Osteoblast (primary cell): ENCODE measurements around the gene AREL1. TPM values are rescaled to one million over a fixed set of nuclear protein-coding genes. Genes with fewer than 3 reads are reported as not detected.

Experiments
- DNase-seq: peaks from one replicate; pipeline ENCODE4 v3.0.0; 2011; ENCODE audit warnings: low spot score, mixed read lengths; ENCODE audit not compliant: insufficient read length; ENCODE audit errors: missing footprints
- H2AFZ ChIP-seq: 2 replicates; pipeline ENCODE4 v1.6.0; 2011; ENCODE audit warnings: mild to moderate bottlenecking, low read length
- H3K27ac ChIP-seq: 2 replicates; pipeline ENCODE4 v1.5.1; 2011; ENCODE audit warnings: mild to moderate bottlenecking, low read depth, low read length, moderate library complexity
- H3K27me3 ChIP-seq: 2 replicates; pipeline ENCODE4 v1.6.0; 2012; ENCODE audit warnings: mild to moderate bottlenecking, control low read depth, inconsistent platforms, low read length, moderate library complexity; ENCODE audit not compliant: insufficient read depth
- H3K36me3 ChIP-seq: 2 replicates; pipeline ENCODE4 v1.5.1; 2011; ENCODE audit warnings: mild to moderate bottlenecking, low read length, control low read depth, moderate library complexity; ENCODE audit not compliant: insufficient read depth
- H3K4me1 ChIP-seq: 2 replicates; pipeline ENCODE4 v1.5.1; 2011; ENCODE audit warnings: mild to moderate bottlenecking, low read length, control low read depth, moderate library complexity; ENCODE audit not compliant: insufficient read depth
- H3K4me2 ChIP-seq: 2 replicates; pipeline ENCODE4 v1.6.0; 2011; ENCODE audit warnings: mild to moderate bottlenecking, low read length; ENCODE audit not compliant: insufficient read depth
- H3K4me3 ChIP-seq: fragments of 200-600 bp; sonication (generic); 3 replicates; pipeline ENCODE4 v1.5.1; 2012; ENCODE audit warnings: mild to moderate bottlenecking, low read length, inconsistent platforms; ENCODE audit not compliant: insufficient read depth
- H3K79me2 ChIP-seq: 2 replicates; pipeline ENCODE4 v1.6.0; 2012; ENCODE audit warnings: mild to moderate bottlenecking, low read length, control low read depth, inconsistent platforms; ENCODE audit not compliant: insufficient read depth
- H3K9me3 ChIP-seq: 2 replicates; pipeline ENCODE4 v1.5.1; 2011; ENCODE audit warnings: low read depth, low read length, control low read depth
- H4K20me1 ChIP-seq: 2 replicates; pipeline ENCODE4 v1.6.0; 2012; ENCODE audit warnings: mild to moderate bottlenecking, low read length, control low read depth; ENCODE audit not compliant: insufficient read depth
- CTCF ChIP-seq: IDR thresholded peaks from 2 replicates; pipeline ENCODE4 v1.5.1; 2011; ENCODE audit warnings: mild to moderate bottlenecking, low read depth, low read length, moderate library complexity; ENCODE audit errors: extremely low read depth
- total RNA-seq: library from RNA; depleted of rRNA; stranded (reverse); fragments of >200 nt; gene quantifications from 2 replicates; pipeline ENCODE4 v1.2.3, GENCODE V29; 2012

AREL1 gene
- total RNA-seq, 1 donor: 27.9 TPM

GRCh38 chr14:74669846-74670245, 43.0 kb downstream of the AREL1 start:
- Histone ChIP-seq H3K27me3 (no peaks in the 10 kb centered on the region), H4K20me1 (no peaks in the 10 kb centered on the region), H3K9me3 (no peaks in the 10 kb centered on the region), H3K4me1 (peaks cover 29% of the 10 kb centered on the region), H3K4me3 (no peak overlapping the region), H3K36me3 (peaks cover 59% of the 10 kb centered on the region), H2AFZ (no peak overlapping the region), H3K79me2 (no peaks in the 10 kb centered on the region), H3K4me2 (no peak overlapping the region), H3K27ac (no peak overlapping the region)
- no peak for DNase-seq
- no peak for TF ChIP-seq CTCF

- DNase-seq: no peak
- Histone ChIP-seq H3K4me3 (no peak overlapping the region), H3K9me3 (no peaks in the 10 kb centered on the region), H3K36me3 (peaks cover 56% of the 10 kb centered on the region), H3K4me2 (no peak overlapping the region), H3K27me3 (no peaks in the 10 kb centered on the region), H3K4me1 (peaks cover 29% of the 10 kb centered on the region), H4K20me1 (no peaks in the 10 kb centered on the region), H3K79me2 (no peaks in the 10 kb centered on the region), H3K27ac (no peak overlapping the region), H2AFZ (no peak overlapping the region)
- TF ChIP-seq CTCF: no peak
Measured at GRCh38 chr14:74669256-74669655, 43.6 kb downstream of the AREL1 start.

- Histone ChIP-seq H3K36me3 (peaks cover 54% of the 10 kb centered on the region), H3K27ac (peak overlapping the region; percentile 68), H3K9me3 (no peaks in the 10 kb centered on the region), H3K4me3 (no peak overlapping the region), H3K4me1 (peaks cover 31% of the 10 kb centered on the region), H4K20me1 (no peaks in the 10 kb centered on the region), H3K27me3 (no peaks in the 10 kb centered on the region), H3K4me2 (no peak overlapping the region), H3K79me2 (no peaks in the 10 kb centered on the region), H2AFZ (no peak overlapping the region)
- no peak for DNase-seq
- TF ChIP-seq CTCF: no peak
Measured at GRCh38 chr14:74667758-74668157, 45.1 kb downstream of the AREL1 start.

- Histone ChIP-seq H4K20me1 (no peaks in the 10 kb centered on the region), H3K4me3 (no peak overlapping the region), H3K27me3 (no peaks in the 10 kb centered on the region), H3K36me3 (peaks cover 60% of the 10 kb centered on the region), H3K9me3 (no peaks in the 10 kb centered on the region), H3K27ac (no peak overlapping the region), H2AFZ (no peak overlapping the region), H3K79me2 (no peaks in the 10 kb centered on the region), H3K4me2 (no peak overlapping the region), H3K4me1 (peaks cover 21% of the 10 kb centered on the region)
- TF ChIP-seq CTCF: no peak
- DNase-seq: no peak
Measured at GRCh38 chr14:74664717-74665116, 48.2 kb downstream of the AREL1 start.
